HG03175 (cell line): Measurements from ENCODE around the gene UNC13C.
"Not testable (repeated sequence)": the region's sequence is repeated elsewhere in the genome, so short reads cannot be mapped to it uniquely, and the experiment has no call there.

ENCODE experiments used
- ATAC-seq: cut with Tn5 transposase; IDR thresholded peaks from one replicate; pipeline ENCODE4 v1.9.1; 2021; ENCODE audit warnings: mild to moderate bottlenecking, moderate library complexity; ENCODE audit not compliant: unreplicated experiment

UNC13C gene

GRCh38 chr15:53978253-53978906 lies at the start of gene UNC13C:
UNC13C (plus strand) TSS chr15:53978441; CDS start chr15:54012904, 34,463 bp downstream.
- no peak for ATAC-seq

- ATAC-seq, result no peak
Observed at GRCh38 chr15:53936137-53936536, 42.1 kb upstream of the UNC13C start.

- not testable (repeated sequence) for ATAC-seq
Observed at GRCh38 chr15:53937632-53938031, 40.6 kb upstream of the UNC13C start.

GRCh38 chr15:53950572-53950971 lies 27.7 kb upstream of the UNC13C start:
- no peak for ATAC-seq

GRCh38 chr15:53955396-53955795 lies 22.8 kb upstream of the UNC13C start:
- no peak for ATAC-seq

DNA sequence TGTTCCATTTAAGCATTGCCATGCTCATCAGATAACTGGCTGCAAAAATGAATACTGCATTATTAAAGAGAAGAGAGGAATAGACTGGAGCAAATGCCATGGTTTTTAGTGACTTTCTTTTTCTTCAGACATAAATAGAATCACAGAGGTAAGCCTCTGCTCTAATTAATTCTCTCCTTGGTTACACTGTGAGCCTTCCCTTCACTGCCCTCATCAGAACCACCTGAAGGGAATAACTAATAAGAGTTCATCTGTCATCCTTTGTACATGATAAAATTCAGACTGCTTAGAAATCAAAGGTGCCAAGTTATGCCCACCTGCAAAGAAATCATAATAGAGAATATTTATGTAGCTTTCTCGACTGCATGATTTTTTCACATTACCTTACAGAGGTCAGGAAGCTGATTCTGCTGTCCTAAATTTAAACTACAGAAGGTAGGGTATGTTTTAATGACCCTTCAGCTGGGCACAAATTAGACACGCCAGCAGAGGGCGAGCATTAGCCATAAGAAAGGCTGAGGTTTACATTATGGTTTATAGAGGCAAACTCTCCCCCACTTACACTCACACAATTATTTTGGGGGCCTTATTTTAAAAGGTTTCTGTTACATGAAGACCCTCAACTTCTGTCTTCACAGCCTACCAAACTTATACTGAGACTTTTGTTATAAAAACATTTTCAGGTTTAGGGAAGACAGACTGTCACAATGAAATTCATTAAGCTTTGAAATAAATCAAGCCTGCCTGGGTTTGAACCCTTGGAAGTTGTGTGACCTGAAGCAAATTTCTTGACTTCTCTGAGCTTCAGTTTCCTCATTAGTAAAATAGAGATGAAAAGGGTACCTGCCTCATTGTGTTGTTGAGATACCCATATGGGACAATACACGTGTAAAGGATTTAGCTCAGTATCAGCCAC lies 15.3 kb upstream of the UNC13C start:
- ATAC-seq, result no peak

DNA sequence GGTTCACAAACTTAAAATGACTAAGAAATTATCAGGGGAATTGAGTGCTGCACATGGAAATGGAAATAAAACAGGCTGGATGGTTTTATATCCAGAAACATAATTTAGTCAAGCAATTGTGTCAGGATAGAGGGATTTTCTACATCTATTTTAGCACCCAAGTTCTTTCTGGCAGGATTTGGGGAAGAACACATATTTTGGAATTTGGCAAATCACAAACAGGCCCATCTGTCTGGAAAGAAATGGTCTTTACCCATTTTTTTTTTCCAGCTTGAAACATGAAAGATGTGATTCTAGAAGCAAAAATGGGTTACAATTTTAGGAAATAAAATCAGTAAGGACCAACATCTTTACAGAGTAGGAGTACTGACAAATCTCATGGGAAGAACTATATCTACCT lies 14.4 kb upstream of the UNC13C start:
- no peak for ATAC-seq

GRCh38 chr15:53974121-53974520 lies 4.1 kb upstream of the UNC13C start:
- no peak for ATAC-seq

DNA sequence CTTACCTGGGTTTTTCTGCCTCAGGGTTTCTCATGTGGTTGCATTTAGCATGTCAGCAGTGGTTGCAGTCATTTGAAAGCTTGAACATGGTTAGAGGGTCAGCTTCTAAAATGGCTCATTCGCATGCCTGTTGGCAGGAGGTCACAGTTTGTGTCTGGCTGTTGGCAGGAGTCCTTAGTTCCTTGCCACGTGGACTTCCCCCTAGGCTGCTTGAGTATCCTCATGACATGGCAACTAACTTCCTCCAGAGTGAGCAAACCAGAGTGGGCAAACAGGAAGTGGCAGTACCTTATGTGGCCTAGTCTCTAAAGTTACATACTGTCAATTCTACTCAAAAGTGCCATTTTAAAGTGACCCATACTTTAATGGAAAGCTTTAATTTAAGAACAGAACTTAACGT lies 3.4 kb upstream of the UNC13C start:
- no peak for ATAC-seq

DNA sequence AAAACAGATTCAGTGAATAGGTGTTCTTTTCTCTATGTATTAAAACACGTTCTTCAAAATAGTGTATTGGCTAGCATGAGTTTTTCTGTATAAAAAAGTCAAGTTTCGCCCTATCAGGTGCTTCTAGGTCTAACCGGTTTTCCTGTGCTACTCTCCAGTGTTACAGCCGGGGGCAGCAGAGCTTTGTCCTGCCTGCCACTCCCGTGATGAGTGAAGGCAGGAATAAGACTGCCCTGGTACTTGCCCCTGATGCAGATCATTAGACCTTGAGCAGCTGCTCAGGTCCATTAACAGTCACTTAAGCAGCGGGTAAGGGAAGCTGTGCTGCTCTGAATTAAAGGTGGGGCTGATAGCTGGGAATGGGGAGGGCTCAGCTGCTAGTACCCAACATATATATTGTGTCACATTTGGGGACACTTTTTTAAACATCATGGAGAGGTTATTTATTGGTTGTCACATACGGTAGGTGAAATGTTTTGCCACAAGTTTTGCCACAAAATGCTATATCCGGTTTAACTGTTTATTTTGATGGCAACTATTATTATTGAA lies 1.3 kb upstream of the UNC13C start:
- no peak for ATAC-seq

DNA sequence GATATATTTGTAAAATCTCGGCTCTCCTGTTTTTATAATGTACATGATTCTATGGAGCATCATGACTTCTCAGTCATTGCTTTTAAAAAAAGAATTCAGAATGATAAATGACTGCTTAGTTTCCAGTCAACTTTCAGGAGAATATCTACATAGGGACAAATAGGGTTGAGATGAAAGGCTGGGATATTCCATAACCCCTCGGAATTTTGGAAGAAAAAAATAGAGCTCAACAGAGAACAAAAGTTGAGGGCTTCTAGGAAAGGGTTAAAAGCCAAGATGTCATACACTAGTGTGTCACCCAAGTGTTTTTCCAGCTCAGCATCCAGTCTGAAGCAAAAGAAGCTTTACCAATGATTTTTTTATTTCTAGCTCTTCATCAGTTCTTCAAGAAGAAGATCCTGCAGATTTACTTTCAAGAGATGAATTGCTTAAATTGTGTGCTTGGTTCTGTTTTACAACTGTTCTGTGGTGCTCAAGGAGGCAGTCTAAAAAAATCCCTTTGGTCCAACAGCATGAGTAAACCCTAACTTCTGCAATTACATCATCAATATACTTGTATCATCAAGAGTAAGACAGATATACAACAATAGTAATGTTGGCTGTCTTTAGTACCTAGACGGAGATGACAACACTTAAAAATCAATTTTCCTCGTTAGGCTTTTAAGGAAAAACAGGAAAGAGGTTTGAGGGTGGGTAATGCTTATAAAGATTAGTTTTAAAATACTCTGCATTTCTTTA lies 979 bp downstream of the UNC13C start:
- no peak for ATAC-seq

DNA sequence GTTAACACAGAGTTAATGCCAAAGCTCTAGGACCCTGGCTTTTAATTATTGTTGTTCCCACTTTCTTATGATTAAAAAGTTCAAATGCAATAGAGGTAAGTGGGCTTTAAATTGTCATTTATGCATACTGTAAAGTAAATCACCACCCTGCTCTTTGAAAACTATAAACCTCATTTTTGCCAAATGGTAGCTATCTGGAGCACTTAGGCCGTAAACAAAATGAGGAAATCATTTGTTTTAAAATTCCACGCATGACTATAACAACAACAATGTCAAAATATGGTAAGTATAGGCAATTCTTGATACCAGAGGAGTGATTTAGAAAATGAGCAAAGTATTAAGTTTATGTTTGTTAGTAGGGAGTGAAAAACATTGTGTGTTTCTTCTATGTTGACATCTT lies 1.8 kb downstream of the UNC13C start:
- ATAC-seq, result no peak

DNA sequence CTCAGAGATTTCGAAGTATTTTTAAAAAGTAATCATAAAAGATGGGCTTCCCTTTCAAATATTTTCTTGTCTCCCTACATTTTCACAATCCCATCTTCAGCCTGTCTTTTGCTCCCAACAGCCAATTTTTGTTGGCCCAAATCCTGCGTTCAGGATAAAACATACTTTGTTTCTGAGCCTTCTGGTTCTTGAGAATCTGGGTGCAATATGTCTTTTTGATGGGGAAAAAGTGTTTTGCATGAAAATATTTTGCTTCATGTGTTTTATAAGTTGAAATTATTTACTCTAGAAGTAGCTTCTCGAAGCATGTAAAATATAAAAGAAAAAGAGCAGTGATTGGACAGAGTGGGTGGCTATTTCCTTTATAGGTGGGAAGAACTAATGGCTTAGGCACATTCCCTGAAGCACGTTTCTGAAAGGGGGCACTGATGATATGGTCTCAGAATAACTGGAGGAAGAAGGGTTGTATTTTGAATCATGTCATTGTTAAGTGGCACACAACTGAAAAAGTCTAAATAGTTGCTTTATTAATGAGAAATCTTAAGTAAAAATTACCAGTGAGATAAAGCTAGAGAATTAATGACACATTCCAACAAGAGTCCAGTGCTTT lies 3.9 kb downstream of the UNC13C start:
- no peak for ATAC-seq

DNA sequence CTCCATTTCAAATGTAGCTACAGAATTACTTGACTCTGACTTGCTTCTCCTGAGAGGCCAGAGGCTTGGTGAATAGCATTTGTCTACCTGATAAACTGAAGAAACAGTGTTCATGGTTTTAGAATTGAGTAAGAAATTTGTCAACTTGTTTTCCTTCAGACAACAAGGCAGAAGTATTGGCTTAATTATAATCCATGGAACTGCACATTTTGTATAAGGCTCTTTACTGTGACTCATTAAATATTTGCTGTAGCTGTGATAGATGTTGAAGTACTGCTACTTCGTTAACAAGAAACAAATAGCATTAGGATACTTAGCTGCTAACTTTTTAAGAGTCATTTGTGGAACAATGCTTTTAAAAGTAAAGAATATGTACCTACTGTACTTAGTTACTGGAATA lies 4.6 kb downstream of the UNC13C start:
- no peak for ATAC-seq

DNA sequence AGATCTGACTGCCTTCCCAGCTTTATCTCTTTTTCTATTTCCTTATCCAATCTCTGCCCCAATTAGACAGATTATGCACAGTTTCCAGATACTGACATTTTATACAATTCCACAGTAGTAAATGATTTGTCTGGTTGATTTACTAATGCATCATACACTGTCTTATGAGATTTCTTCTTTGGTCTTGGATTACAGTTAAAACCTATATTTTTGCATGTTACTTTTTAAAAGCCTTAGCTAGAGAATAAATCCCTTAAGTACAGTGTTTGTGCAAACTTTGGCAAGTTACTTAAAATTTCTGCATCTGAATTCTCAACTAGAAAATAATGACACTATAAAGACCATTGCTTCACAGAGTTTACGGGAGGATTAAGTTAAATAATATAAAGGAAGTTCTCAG lies 6.0 kb downstream of the UNC13C start:
- ATAC-seq, result no peak

DNA sequence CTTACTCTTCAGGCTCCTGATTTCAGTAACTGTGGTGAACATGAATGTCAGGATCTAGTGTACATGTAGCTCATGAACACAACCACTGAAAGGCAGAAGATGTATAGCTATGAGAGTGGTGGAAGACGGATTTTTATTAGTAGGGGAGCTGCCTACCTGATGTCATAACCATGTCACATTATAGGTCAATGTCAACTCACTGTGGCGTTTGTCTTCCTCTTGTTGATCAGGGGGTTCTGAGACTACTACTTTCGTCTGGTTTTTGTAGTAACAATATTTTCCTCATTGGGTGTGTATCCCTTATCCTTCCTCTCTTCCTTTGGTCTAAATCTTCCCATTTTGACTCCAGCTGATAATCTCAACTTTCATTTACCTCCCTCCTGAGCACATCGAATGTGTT lies 7.3 kb downstream of the UNC13C start:
- no peak for ATAC-seq

DNA sequence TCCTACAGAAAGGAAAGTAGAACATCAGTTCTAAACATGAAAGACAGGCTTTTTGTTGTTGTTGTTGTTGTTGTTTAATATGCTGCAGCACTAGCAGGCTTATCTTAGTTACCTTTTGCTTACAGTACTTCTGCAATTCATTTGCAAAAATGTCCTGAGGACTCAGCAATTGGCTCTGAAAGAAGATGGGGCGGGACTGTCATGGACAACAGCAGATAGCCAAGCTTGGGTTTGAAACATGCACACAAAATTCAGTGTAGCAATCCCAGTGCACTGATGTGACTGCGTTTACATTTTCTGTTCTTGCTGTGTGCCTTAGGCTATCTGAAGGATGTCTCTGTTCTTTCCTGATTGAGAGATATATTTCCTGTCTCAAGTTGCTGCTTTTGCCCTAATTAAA lies 9.2 kb downstream of the UNC13C start:
- ATAC-seq, result no peak

- no peak for ATAC-seq
Observed at GRCh38 chr15:54007256-54007655, 29.0 kb downstream of the UNC13C start.

DNA sequence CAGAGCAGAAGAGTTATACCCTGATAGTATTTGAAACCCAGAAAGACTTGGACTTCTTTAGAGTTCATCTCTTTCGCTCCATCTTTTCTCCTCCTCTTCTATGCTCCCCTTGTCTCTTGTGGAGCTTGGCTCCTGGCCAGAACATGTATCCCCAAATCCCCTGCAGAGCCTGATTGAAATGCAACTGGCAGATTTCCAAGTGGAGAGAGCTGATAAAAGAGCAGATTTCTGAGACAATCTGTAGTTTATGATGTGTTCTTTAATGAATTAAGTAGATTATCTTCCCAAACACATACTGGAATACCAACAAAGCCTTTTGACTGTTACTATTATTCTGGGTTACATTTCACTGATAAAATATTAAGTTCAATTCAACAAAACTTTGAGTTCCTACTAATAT lies 33.4 kb downstream of the UNC13C start:
- no peak for ATAC-seq

GRCh38 chr15:54014067-54014655 lies 35.9 kb downstream of the UNC13C start:
- no peak for ATAC-seq

DNA sequence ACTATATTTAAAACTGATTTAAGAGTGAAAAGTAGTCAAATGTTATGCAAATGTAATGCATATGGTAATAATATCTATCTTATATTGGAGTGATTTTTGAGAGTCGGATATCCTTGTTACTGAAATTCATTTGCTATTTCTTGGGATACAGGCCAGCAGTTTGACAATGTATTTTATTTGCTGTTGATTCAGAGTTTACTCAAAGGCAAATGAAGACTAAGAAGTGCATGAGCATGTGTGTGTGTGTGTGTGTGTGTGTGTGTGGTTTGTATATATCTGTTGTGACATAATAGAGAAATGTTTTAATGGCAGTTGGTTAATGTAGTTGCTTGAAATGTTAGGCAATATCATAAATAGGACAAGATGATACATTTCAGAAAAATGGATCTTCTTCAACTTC lies 39.0 kb downstream of the UNC13C start:
- ATAC-seq, result no peak
